Lower leg skin (tissue), 4 donors: Measurements from ENCODE around the gene LDLRAD3. TPM values are rescaled to one million over a fixed set of nuclear protein-coding genes. Genes with fewer than 3 reads are reported as not detected.

Experiments
- DNase-seq, 2 donors: peaks; one replicate each; pipeline ENCODE4 v3.0.0-alpha.2; 2019; ENCODE audit warnings: low spot score in 2 of 2
- H3K4me3 ChIP-seq: fragments of 200-600 bp; sonication (generic); 2 replicates; pipeline ENCODE4 v1.5.1; 2017; ENCODE audit warnings: mild to moderate bottlenecking, low read depth; ENCODE audit not compliant: poor library complexity, severe bottlenecking
- CTCF ChIP-seq, 3 donors: fragments of 450-650 bp; IDR thresholded peaks; one replicate each; pipeline ENCODE4 v1.5.1; 2016; ENCODE audit warnings: antibody characterized with exemption in 3 of 3, mild to moderate bottlenecking in 3 of 3, moderate library complexity in 2 of 3
- POLR2A ChIP-seq, 2 donors: fragments of 450-650 bp; IDR thresholded peaks; one replicate each; pipeline ENCODE4 v1.6.1; 2016 to 2017; ENCODE audit warnings: antibody characterized with exemption in 2 of 2, mild to moderate bottlenecking in 1 of 2, moderate library complexity in 1 of 2
- WGBS, 2 donors: methylation state at CpG; one replicate each; pipeline ENCODE4 v1.1.5; 2018; 5-methylcytosine and 5-hydroxymethylcytosine counted together
- intact Hi-C: fragments of 100-400 bp; cut with DNase I; formaldehyde crosslinking; loops from one replicate; pipeline ENCODE4 v1.15.0; 2023; ENCODE audit warnings: low total_unique reads
- total RNA-seq, 4 donors: library from RNA; depleted of rRNA; stranded (reverse); fragments of >200 nt; gene quantifications; one replicate each; pipeline ENCODE4 v1.1.0, GENCODE V29; 2016

The LDLRAD3 gene
- total RNA-seq, 4 donors from 2014 or later = 18.6 to 42.6 (median 25.5) TPM

- intact Hi-C loops = no loop called here
- TF ChIP-seq CTCF (IDR thresholded peaks at IDR 0.05) (no peak), POLR2A (IDR thresholded peaks at IDR 0.05) (no peak)
- 80 to 94% methylated on average over 4 of the region's 4 CpGs for WGBS, 2 donors
- DNase-seq = no peak
- no peak overlapping the region for H3K4me3 ChIP-seq
Observed at GRCh38 chr11:36240801-36241200, 296.9 kb downstream of the LDLRAD3 start.

GRCh38 chr11:36241497-36241896 lies 297.6 kb downstream of the LDLRAD3 start:
- H3K4me3 ChIP-seq = no peak overlapping the region
- 77 to 88% methylated on average over 1 of the region's 1 CpG for WGBS, 2 donors
- intact Hi-C loops = no loop called here
- TF ChIP-seq POLR2A (IDR thresholded peaks at IDR 0.05) (no peak), CTCF (IDR thresholded peaks at IDR 0.05) (no peak)
- no peak for DNase-seq

DNA sequence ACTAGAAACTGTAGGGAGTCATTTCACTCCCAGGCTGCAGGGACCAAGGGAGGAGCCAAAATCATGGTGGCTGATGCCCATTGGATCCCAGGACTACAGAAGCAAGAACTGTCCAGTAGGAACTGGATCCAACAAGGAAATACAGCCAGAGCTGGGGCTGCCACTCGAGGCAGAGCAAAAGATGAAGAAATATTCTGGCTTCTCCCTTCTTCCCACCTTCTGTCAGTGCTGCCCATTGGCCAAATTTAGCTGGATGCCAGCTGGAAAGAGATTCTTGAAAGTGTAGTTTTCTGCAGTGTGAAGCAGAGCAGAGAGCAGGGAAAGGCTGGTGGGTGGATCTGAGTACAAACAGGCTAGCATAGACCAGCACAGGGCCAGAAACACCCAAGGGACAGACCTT lies 299.8 kb downstream of the LDLRAD3 start:
- TF ChIP-seq CTCF (IDR thresholded peaks at IDR 0.05) (no peak), POLR2A (IDR thresholded peaks at IDR 0.05) (no peak)
- WGBS, 2 donors = 85 to 89% methylated on average over 1 of the region's 1 CpG
- intact Hi-C loops = no loop called here
- DNase-seq = no peak
- H3K4me3 ChIP-seq = no peak overlapping the region

DNA sequence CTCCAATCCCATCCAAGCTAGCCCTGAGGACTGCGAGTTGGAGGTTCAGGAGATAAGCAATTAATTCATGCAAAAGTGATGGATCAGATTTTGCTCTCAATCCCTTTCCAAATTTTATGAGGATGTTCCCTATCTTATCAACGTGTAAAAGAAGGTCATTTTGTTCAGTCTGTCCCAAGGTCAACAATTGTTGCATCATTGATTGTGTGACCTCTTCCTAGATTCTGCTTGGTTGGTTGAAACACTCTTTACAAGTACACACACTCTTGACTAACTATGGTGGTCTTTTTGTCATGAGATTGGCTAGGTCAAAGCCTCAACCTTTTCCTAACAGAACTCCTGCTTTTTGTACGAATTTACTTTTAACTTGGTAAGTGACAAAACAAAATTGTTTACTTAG lies 303.6 kb downstream of the LDLRAD3 start:
- no peak for TF ChIP-seq CTCF (IDR thresholded peaks at IDR 0.05)
- TF ChIP-seq POLR2A (IDR thresholded peaks at IDR 0.05) = no peak
- no peak for DNase-seq
- intact Hi-C loops = no loop called here
- H3K4me3 ChIP-seq = no peak overlapping the region
- WGBS, 2 donors = 47 to 59% methylated on average over 3 of the region's 3 CpGs

- H3K4me3 ChIP-seq = no peak overlapping the region
- TF ChIP-seq CTCF (IDR thresholded peaks at IDR 0.05) (no peak), POLR2A (IDR thresholded peaks at IDR 0.05) (no peak)
- no peak for DNase-seq
- WGBS, 2 donors = 80 to 83% methylated on average over 4 of the region's 4 CpGs
- intact Hi-C loops = no loop called here
Observed at GRCh38 chr11:36248436-36248835, 304.6 kb downstream of the LDLRAD3 start.

GRCh38 chr11:36249246-36249645 lies 305.4 kb downstream of the LDLRAD3 start:
- DNase-seq = no peak
- intact Hi-C loops = no loop called here
- no peak overlapping the region for H3K4me3 ChIP-seq
- WGBS, 2 donors = 52 to 57% methylated on average over 2 of the region's 2 CpGs
- TF ChIP-seq CTCF (IDR thresholded peaks at IDR 0.05) (no peak), POLR2A (IDR thresholded peaks at IDR 0.05) (no peak)
